GM15510 (cell line): ENCODE measurements around the gene GPR15LG.

Source experiments
- POLR2A ChIP-seq: IDR thresholded peaks from 3 replicates; pipeline ENCODE4 v1.6.1; 2011; ENCODE audit warnings: borderline replicate concordance; ENCODE audit not compliant: insufficient read length; ENCODE audit errors: extremely low read depth

GPR15LG gene

GRCh38 chr10:84163996-84164395, 9.6 kb upstream of the GPR15LG start:
- no peak for TF ChIP-seq POLR2A

GRCh38 chr10:84164442-84164841, 9.2 kb upstream of the GPR15LG start:
- no peak for TF ChIP-seq POLR2A

GRCh38 chr10:84166620-84167288, 6.8 kb upstream of the GPR15LG start:
- TF ChIP-seq POLR2A = no peak

GRCh38 chr10:84172467-84173356, 889 bp upstream of the GPR15LG start:
- TF ChIP-seq POLR2A = no peak

- TF ChIP-seq POLR2A = no peak
These were observed 1.8 kb downstream of the GPR15LG start for GRCh38 chr10:84175436-84175835.

- TF ChIP-seq POLR2A = no peak
These were observed 2.8 kb downstream of the GPR15LG start for GRCh38 chr10:84176351-84176750.

- no peak for TF ChIP-seq POLR2A
These were observed 3.4 kb downstream of the GPR15LG start for GRCh38 chr10:84176836-84177474.

GRCh38 chr10:84177541-84178141, 4.0 kb downstream of the GPR15LG start:
- no peak for TF ChIP-seq POLR2A

- no peak for TF ChIP-seq POLR2A
These were observed 4.6 kb downstream of the GPR15LG start for GRCh38 chr10:84178160-84178609.

- TF ChIP-seq POLR2A = no peak
These were observed 5.6 kb downstream of the GPR15LG start for GRCh38 chr10:84179059-84179710.

- no peak for TF ChIP-seq POLR2A
These were observed 8.0 kb downstream of the GPR15LG start for GRCh38 chr10:84181631-84182030.

- no peak for TF ChIP-seq POLR2A
These were observed 10.9 kb downstream of the GPR15LG start for GRCh38 chr10:84184517-84184916.

GRCh38 chr10:84185526-84186175, 12.1 kb downstream of the GPR15LG start:
- no peak for TF ChIP-seq POLR2A

- no peak for TF ChIP-seq POLR2A
These were observed 15.2 kb downstream of the GPR15LG start for GRCh38 chr10:84188815-84189214.
